ENCODE results near the gene STK32B.

GRCh38 chr4:5134620-5135019 is 83.3 kb downstream of the STK32B start:
- TF ChIP-seq POLR2A (IDR thresholded peaks at IDR 0.05; ENCODE audit: low read length) (no peak), GATA1 (IDR thresholded peaks at IDR 0.05; ENCODE audit: low read depth, low read length) (no peak)
